HepG2 (cell line): ENCODE measurements around the gene MMP25. TPM values are rescaled to one million over a fixed set of nuclear protein-coding genes. Genes with fewer than 3 reads are reported as not detected.

Experiments
- ARNTL ChIP-seq: sonication (generic); formaldehyde crosslinking; IDR thresholded peaks from 2 replicates; pipeline ENCODE4 v1.4.0; 2020; ENCODE audit warnings: mild to moderate bottlenecking, missing genetic modification reagents
- ASH2L ChIP-seq: fragments of 300-600, 200-600 bp; sonication (generic); IDR thresholded peaks from 2 replicates; pipeline ENCODE4 v1.7.0; 2017; ENCODE audit warnings: low read depth, mild to moderate bottlenecking, moderate library complexity, mixed read lengths, low read length; ENCODE audit not compliant: insufficient read length
- BCL6 ChIP-seq: IDR thresholded peaks from 2 replicates; pipeline ENCODE4 v1.6.1; 2016; ENCODE audit warnings: missing genetic modification reagents, missing compliant biosample characterization
- GATAD1 ChIP-seq: IDR thresholded peaks from 2 replicates; pipeline ENCODE4 v1.6.1; 2016; ENCODE audit warnings: missing genetic modification reagents, missing compliant biosample characterization
- HIVEP1 ChIP-seq: sonication (generic); formaldehyde crosslinking; IDR thresholded peaks from 2 replicates; pipeline ENCODE4 v1.4.0; 2020; ENCODE audit warnings: mild to moderate bottlenecking, missing genetic modification reagents
- KDM5B ChIP-seq: sonication (generic); formaldehyde crosslinking; IDR thresholded peaks from 2 replicates; pipeline ENCODE4 v1.4.0; 2020; ENCODE audit warnings: missing genetic modification reagents, mild to moderate bottlenecking, borderline replicate concordance
- KLF6 ChIP-seq: IDR thresholded peaks from 2 replicates; pipeline ENCODE4 v1.8.0; 2016; ENCODE audit warnings: missing biosample characterization, missing genetic modification reagents
- MED1 ChIP-seq: sonication (generic); formaldehyde crosslinking; IDR thresholded peaks from 2 replicates; pipeline ENCODE4 v1.4.0; 2020; ENCODE audit warnings: missing genetic modification reagents
- MEF2D ChIP-seq: sonication (generic); formaldehyde crosslinking; IDR thresholded peaks from 2 replicates; pipeline ENCODE4 v1.5.1; 2020; ENCODE audit warnings: mild to moderate bottlenecking, missing genetic modification reagents
- NCOA2 ChIP-seq: sonication (generic); formaldehyde crosslinking; IDR thresholded peaks from 2 replicates; pipeline ENCODE4 v1.8.0; 2022; ENCODE audit warnings: inconsistent platforms
- NR2F2 ChIP-seq: IDR thresholded peaks from 2 replicates; pipeline ENCODE4 v1.6.1; 2012; ENCODE audit warnings: low read depth, inconsistent platforms, borderline replicate concordance
- PHF20 ChIP-seq: sonication (generic); formaldehyde crosslinking; IDR thresholded peaks from 2 replicates; pipeline ENCODE4 v1.5.0; 2020; ENCODE audit warnings: mild to moderate bottlenecking, missing genetic modification reagents
- RBAK ChIP-seq: sonication (generic); formaldehyde crosslinking; IDR thresholded peaks from 2 replicates; pipeline ENCODE4 v1.5.1; 2020; ENCODE audit warnings: mild to moderate bottlenecking, missing genetic modification reagents
- SMAD9 ChIP-seq: sonication (generic); formaldehyde crosslinking; IDR thresholded peaks from 2 replicates; pipeline ENCODE4 v1.5.1; 2020; ENCODE audit warnings: mild to moderate bottlenecking, missing genetic modification reagents
- SRSF1 ChIP-seq: fragments of 200-400 bp; formaldehyde crosslinking; optimal IDR thresholded peaks from 2 replicates; pipeline ENCODE3; 2017; ENCODE audit warnings: mild to moderate bottlenecking, low read depth, low read length, moderate library complexity
- TBP ChIP-seq: sonication (generic); formaldehyde crosslinking; IDR thresholded peaks from 2 replicates; pipeline ENCODE4 v1.5.0; 2020; ENCODE audit warnings: missing genetic modification reagents
- TEAD3 ChIP-seq: optimal IDR thresholded peaks from 2 replicates; pipeline ENCODE3; 2016; ENCODE audit warnings: borderline replicate concordance
- TERF1 ChIP-seq: sonication (generic); formaldehyde crosslinking; IDR thresholded peaks from 2 replicates; pipeline ENCODE4 v1.8.0; 2022; ENCODE audit warnings: mild to moderate bottlenecking, missing genetic modification reagents, moderate library complexity
- YEATS2 ChIP-seq: sonication (generic); formaldehyde crosslinking; IDR thresholded peaks from 2 replicates; pipeline ENCODE4 v1.4.0; 2020; ENCODE audit warnings: missing genetic modification reagents, borderline replicate concordance
- ZBTB3 ChIP-seq: sonication (generic); formaldehyde crosslinking; IDR thresholded peaks from 2 replicates; pipeline ENCODE4 v1.4.0; 2020; ENCODE audit warnings: low read depth, mild to moderate bottlenecking, moderate library complexity, missing genetic modification reagents, borderline replicate concordance
- ZNF329 ChIP-seq: sonication (generic); formaldehyde crosslinking; IDR thresholded peaks from 2 replicates; pipeline ENCODE4 v1.9.0; 2021; ENCODE audit warnings: low read depth, mild to moderate bottlenecking, missing genetic modification reagents
- ZNF414 ChIP-seq: sonication (generic); formaldehyde crosslinking; IDR thresholded peaks from 2 replicates; pipeline ENCODE4 v1.5.0; 2020; ENCODE audit warnings: missing genetic modification reagents
- ZNF431 ChIP-seq: sonication (generic); formaldehyde crosslinking; IDR thresholded peaks from 2 replicates; pipeline ENCODE4 v1.9.0; 2022; ENCODE audit warnings: missing genetic modification reagents, low read depth, mild to moderate bottlenecking, borderline replicate concordance
- ZNF746 ChIP-seq: sonication (generic); formaldehyde crosslinking; IDR thresholded peaks from 2 replicates; pipeline ENCODE4 v1.8.0; 2022; ENCODE audit warnings: mild to moderate bottlenecking, missing genetic modification reagents
- ZNF773 ChIP-seq: sonication (generic); formaldehyde crosslinking; IDR thresholded peaks from 2 replicates; pipeline ENCODE4 v1.4.0; 2020; ENCODE audit warnings: missing genetic modification reagents, borderline replicate concordance
- ZSCAN25 ChIP-seq: sonication (generic); formaldehyde crosslinking; IDR thresholded peaks from 2 replicates; pipeline ENCODE4 v1.8.0; 2022; ENCODE audit warnings: mild to moderate bottlenecking, missing genetic modification reagents
- ZXDC ChIP-seq: sonication (generic); formaldehyde crosslinking; IDR thresholded peaks from 2 replicates; pipeline ENCODE4 v1.5.0; 2020; ENCODE audit warnings: mild to moderate bottlenecking, missing genetic modification reagents
- polyA plus RNA-seq, 8 experiments: library from polyadenylated mRNA; depleted of rRNA in 3 of 8; stranded (reverse) in 7 of 8; unstranded in 1 of 8; fragments of >200 nt; fragmentation: Illumina TruSeq in 4 of 8; extraction: Trizol in 4 of 8; gene quantifications; 2 replicates each; pipeline versions ENCODE4 v1.2.1 to v1.2.3, GENCODE V29; 2011 to 2016; ENCODE audit warnings: low read depth in 4 of 8, missing spikeins in 1 of 8, mixed read lengths in 1 of 8; ENCODE audit not compliant: insufficient read depth in 1 of 8
- total RNA-seq, 5 experiments: library from RNA; depleted of rRNA; stranded (reverse); fragments of >200 nt; fragmentation: Illumina TruSeq; extraction: Trizol; gene quantifications; 2 replicates each; pipeline ENCODE4 v1.2.3, GENCODE V29; 2016; ENCODE audit warnings: low read depth in 1 of 5

MMP25 gene
- total and polyA plus RNA-seq, 2 of the 13 experiments (the other 11 are each of a cell fraction or from before 2014, with no cell fraction given): 0.04 to 0.08 TPM

GRCh38 chr16:3020604-3021448, 25.5 kb upstream of the MMP25 start (continued):
- TF ChIP-seq TBP (CRISPR knock-in tag) (0 out of 2 replicates have a peak, but pooled peaks have one; percentile 44), ASH2L (peak; percentile 70), ZNF414 (CRISPR knock-in tag) (peak; percentile 90), ZSCAN25 (peak; percentile 65), NCOA2 (peak; percentile 80), PHF20 (CRISPR knock-in tag) (peak; percentile 22; the same call in 1 of the 2 replicates), HIVEP1 (peak; percentile 60; the same call in 1 of the 2 replicates), ARNTL (CRISPR knock-in tag) (peak; percentile 75), TERF1 (CRISPR knock-in tag) (no peak), BCL6 (CRISPR knock-in tag) (peak; percentile 64), KLF6 (CRISPR knock-in tag) (no peak), MEF2D (CRISPR knock-in tag) (peak; percentile 94), GATAD1 (CRISPR knock-in tag) (peak; percentile 58), ZNF431 (no peak), ZNF746 (CRISPR knock-in tag) (peak; percentile 99), KDM5B (CRISPR knock-in tag) (peak; percentile 38), SMAD9 (0 out of 2 replicates have a peak, but pooled peaks have one; percentile 29), MED1 (CRISPR knock-in tag) (peak; percentile 89), ZNF329 (no peak), ZXDC (CRISPR knock-in tag) (no peak), ZNF773 (CRISPR knock-in tag) (peak; percentile 85; the same call in 1 of the 2 replicates), YEATS2 (CRISPR knock-in tag) (peak; percentile 51; the same call in 1 of the 2 replicates), NR2F2 (peak; percentile 84), ZBTB3 (CRISPR knock-in tag) (peak; percentile 59; the same call in 1 of the 2 replicates), RBAK (CRISPR knock-in tag) (no peak), TEAD3 (peak; percentile 97), SRSF1 (peak; percentile 10)
